Smooth muscle cell (in vitro differentiated cells): ENCODE measurements around the gene CAPN5. TPM values are rescaled to one million over a fixed set of nuclear protein-coding genes. Genes with fewer than 3 reads are reported as not detected.

Source experiments
- DNase-seq: peaks from one replicate; lab custom pipeline; 2025; ENCODE audit not compliant: unreplicated experiment; lab: John Stamatoyannopoulos, UW
- H2AFZ ChIP-seq: fragments of 200-600 bp; sonication (generic); 2 replicates; pipeline ENCODE4 v1.6.0; 2016; ENCODE audit warnings: antibody characterized with exemption, low read depth, mild to moderate bottlenecking
- H3F3A ChIP-seq: fragments of 200-600 bp; sonication (generic); 2 replicates; pipeline ENCODE4 v1.6.0; 2017; ENCODE audit warnings: antibody characterized with exemption, low read depth
- H3K27ac ChIP-seq: fragments of 200-600 bp; sonication (generic); 2 replicates; pipeline ENCODE4 v1.5.1; 2016; ENCODE audit warnings: low read depth, mild to moderate bottlenecking
- H3K27me3 ChIP-seq: fragments of 200-600 bp; sonication (generic); 2 replicates; pipeline ENCODE4 v1.6.1; 2016; ENCODE audit warnings: low read depth, mild to moderate bottlenecking
- H3K36me3 ChIP-seq: fragments of 200-600 bp; sonication (generic); 2 replicates; pipeline ENCODE4 v1.5.1; 2016; ENCODE audit warnings: low read depth
- H3K4me1 ChIP-seq: fragments of 200-600 bp; sonication (generic); 2 replicates; pipeline ENCODE4 v1.5.1; 2016; ENCODE audit warnings: low read depth
- H3K4me2 ChIP-seq: fragments of 200-600 bp; sonication (generic); 2 replicates; pipeline ENCODE4 v1.6.0; 2016; ENCODE audit warnings: mild to moderate bottlenecking
- H3K4me3 ChIP-seq: fragments of 200-600 bp; sonication (generic); 2 replicates; pipeline ENCODE4 v1.5.1; 2016; ENCODE audit warnings: mild to moderate bottlenecking
- H3K79me2 ChIP-seq: fragments of 200-600 bp; sonication (generic); 2 replicates; pipeline ENCODE4 v1.6.0; 2016; ENCODE audit warnings: low read depth, mild to moderate bottlenecking
- H3K9ac ChIP-seq: fragments of 200-600 bp; sonication (generic); 2 replicates; pipeline ENCODE4 v1.6.0; 2016; ENCODE audit warnings: low read depth
- H3K9me3 ChIP-seq: fragments of 200-600 bp; sonication (generic); replicated peaks from 2 replicates; pipeline ENCODE4 v1.5.1; 2016; ENCODE audit warnings: low read depth
- H4K20me1 ChIP-seq: fragments of 200-600 bp; sonication (generic); 2 replicates; pipeline ENCODE4 v1.6.0; 2016; ENCODE audit warnings: low read depth
- CTCF ChIP-seq: fragments of 200-600 bp; sonication (generic); IDR thresholded peaks from 2 replicates; pipeline ENCODE4 v1.5.1; 2017; ENCODE audit warnings: borderline replicate concordance, mild to moderate bottlenecking, antibody characterized with exemption; ENCODE audit not compliant: insufficient read depth, poor library complexity, severe bottlenecking
- WGBS: methylation state at CpG from one replicate; pipeline ENCODE4 v1.1.7; 2016; ENCODE audit warnings: low lambda C conversion rate; 5-methylcytosine and 5-hydroxymethylcytosine counted together
- polyA plus RNA-seq: library from polyadenylated mRNA; unstranded; fragments of >200 nt; fragmentation: Nextera tagmentation; extraction: Ambion mirVana; gene quantifications from 2 replicates; pipeline ENCODE4 v1.2.1, GENCODE V29; 2016
- total RNA-seq: library from RNA; depleted of rRNA; stranded (reverse); fragments of >200 nt; gene quantifications from 2 replicates; pipeline ENCODE4 v1.2.3, GENCODE V29; 2014

CAPN5 gene
- total and polyA plus RNA-seq, 2 experiments from 2014 or later, result 15.5 to 23.1 TPM

- Histone ChIP-seq H4K20me1 (peaks cover 8% of the 10 kb centered on the region), H3F3A (no peaks in the 10 kb centered on the region), H3K27ac (no peak overlapping the region), H3K4me3 (no peak overlapping the region), H3K4me1 (no peaks in the 10 kb centered on the region), H3K9ac (no peak overlapping the region), H3K27me3 (no peaks in the 10 kb centered on the region), H3K36me3 (no peaks in the 10 kb centered on the region), H3K79me2 (no peaks in the 10 kb centered on the region), H3K9me3 (no peaks in the 10 kb centered on the region), H2AFZ (no peak overlapping the region), H3K4me2 (no peak overlapping the region)
- no peak for DNase-seq
- no peak for TF ChIP-seq CTCF
- 89% methylated on average over 9 of the region's 9 CpGs for WGBS
Observed at GRCh38 chr11:77108436-77108835, 41.7 kb downstream of the CAPN5 start.

GRCh38 chr11:77109236-77110019, 42.7 kb downstream of the CAPN5 start:
- Histone ChIP-seq H3K79me2 (no peaks in the 10 kb centered on the region), H3K9ac (no peak overlapping the region), H3K4me3 (no peak overlapping the region), H3K4me2 (no peak overlapping the region), H2AFZ (no peak overlapping the region), H3K4me1 (no peaks in the 10 kb centered on the region), H4K20me1 (peaks cover 8% of the 10 kb centered on the region), H3K9me3 (no peaks in the 10 kb centered on the region), H3K27me3 (no peaks in the 10 kb centered on the region), H3K27ac (no peak overlapping the region), H3K36me3 (no peaks in the 10 kb centered on the region), H3F3A (no peaks in the 10 kb centered on the region)
- WGBS, result 97% methylated on average over 11 of the region's 11 CpGs
- no peak for TF ChIP-seq CTCF
- DNase-seq, result no peak

- Histone ChIP-seq H3K79me2 (no peaks in the 10 kb centered on the region), H3K9me3 (no peaks in the 10 kb centered on the region), H3K36me3 (no peaks in the 10 kb centered on the region), H3K9ac (no peak overlapping the region), H4K20me1 (no peaks in the 10 kb centered on the region), H3F3A (no peaks in the 10 kb centered on the region), H3K4me2 (no peak overlapping the region), H3K27ac (no peak overlapping the region), H3K4me1 (no peaks in the 10 kb centered on the region), H3K4me3 (no peak overlapping the region), H3K27me3 (no peaks in the 10 kb centered on the region), H2AFZ (no peak overlapping the region)
- no peak for DNase-seq
- no peak for TF ChIP-seq CTCF
- 94% methylated on average over 6 of the region's 6 CpGs for WGBS
Observed at GRCh38 chr11:77110836-77111235, 44.1 kb downstream of the CAPN5 start.

GRCh38 chr11:77111277-77111676, 44.5 kb downstream of the CAPN5 start:
- Histone ChIP-seq H4K20me1 (no peaks in the 10 kb centered on the region), H3F3A (no peaks in the 10 kb centered on the region), H3K36me3 (no peaks in the 10 kb centered on the region), H3K9me3 (no peaks in the 10 kb centered on the region), H2AFZ (no peak overlapping the region), H3K4me1 (no peaks in the 10 kb centered on the region), H3K4me2 (no peak overlapping the region), H3K4me3 (no peak overlapping the region), H3K27me3 (no peaks in the 10 kb centered on the region), H3K79me2 (no peaks in the 10 kb centered on the region), H3K9ac (no peak overlapping the region), H3K27ac (no peak overlapping the region)
- no peak for DNase-seq
- TF ChIP-seq CTCF, result no peak
- WGBS, result 96% methylated on average over 3 of the region's 3 CpGs
